Fibroblast of upper back skin (primary cell): Measurements from ENCODE around the gene NR2F2.

Source experiments
- DNase-seq: peaks from one replicate; pipeline ENCODE4 v3.0.0-alpha.2; 2013

Gene NR2F2

GRCh38 chr15:96320703-96321638 is 9.5 kb upstream of the NR2F2 start:
- DNase-seq, result no peak

DNA sequence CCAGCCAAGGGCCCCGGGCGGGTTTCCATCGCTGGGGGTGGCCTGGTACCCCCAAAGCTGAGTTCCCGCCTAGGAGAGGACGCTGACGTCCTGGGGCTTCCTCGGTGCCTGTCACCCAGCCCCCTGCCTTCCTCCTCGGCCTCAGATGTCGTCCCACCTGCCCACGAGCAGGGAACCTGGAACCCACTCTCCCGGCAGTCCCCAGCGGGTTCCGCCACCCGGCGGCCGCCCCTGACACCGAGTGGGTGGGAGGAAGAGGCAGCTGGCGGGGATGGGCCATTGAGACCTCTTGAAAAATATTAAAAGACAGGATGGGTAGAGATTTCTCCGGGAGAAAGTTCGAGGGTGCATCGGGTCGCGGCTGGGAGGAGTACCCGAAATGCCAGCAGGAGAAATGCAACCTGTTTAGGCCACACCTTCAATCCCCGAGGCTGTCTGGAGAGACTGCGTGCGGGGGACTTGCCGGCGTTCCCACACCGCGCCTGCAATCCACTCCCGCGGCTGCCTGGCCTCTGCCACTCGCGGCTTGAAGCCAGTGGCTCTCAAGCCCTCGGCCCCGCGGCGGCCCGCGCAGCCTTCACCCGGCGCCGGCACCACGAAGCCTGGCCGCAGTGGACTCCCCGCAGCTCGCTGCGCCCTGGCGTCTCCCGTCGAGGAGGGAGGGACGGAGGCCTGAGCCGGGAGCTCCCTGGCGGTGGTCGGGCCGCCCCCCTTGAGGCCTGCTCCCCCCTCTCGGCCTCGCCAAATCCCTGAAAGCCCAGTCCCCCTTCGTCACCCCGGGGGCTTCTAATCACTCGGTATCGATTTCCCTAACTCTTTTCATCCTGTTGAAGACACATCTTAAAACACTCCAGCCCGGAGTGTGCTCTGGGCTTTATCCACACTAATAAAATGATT is 8.6 kb upstream of the NR2F2 start:
- no peak for DNase-seq

GRCh38 chr15:96322536-96323318 is 7.8 kb upstream of the NR2F2 start:
- no peak for DNase-seq

DNA sequence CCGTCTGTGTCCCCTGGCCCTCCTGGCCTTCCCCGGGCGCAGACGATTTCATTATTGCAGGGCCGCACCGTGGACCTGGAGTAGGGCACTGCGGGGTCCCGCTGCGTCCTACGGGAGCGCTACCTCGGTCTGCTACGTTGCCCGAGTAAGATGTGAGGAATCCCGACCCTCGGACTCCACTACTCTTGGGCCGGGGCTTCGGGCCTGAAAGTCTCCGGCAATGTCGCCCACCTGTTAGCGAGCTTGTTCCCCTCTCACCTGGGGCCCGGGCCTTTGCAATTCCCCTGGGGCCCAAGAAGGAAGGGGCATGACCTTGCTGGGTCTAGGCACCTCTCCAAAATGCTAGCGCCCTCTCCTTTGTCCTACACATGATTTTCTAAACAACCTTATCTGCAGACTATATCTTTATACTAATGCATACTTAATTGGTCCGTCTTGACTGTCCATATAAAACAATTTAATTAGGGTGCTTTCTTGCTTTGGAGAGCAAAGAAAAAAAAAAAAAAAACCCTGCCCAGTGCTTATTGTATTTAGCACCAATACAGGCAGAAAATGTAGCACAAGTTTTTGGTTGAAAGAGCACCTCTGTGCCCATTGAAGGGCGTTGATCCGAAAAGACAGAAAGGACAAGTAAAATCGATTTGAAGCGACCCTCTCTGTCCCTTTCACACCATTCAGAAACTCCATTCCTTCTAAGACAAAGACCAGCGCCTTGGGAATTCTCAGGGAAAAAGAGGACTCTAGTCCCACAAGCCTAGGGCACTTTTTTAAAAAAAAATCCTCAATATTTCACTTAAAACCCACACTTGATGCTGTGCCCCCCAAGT is 7.0 kb upstream of the NR2F2 start:
- DNase-seq, result no peak

DNA sequence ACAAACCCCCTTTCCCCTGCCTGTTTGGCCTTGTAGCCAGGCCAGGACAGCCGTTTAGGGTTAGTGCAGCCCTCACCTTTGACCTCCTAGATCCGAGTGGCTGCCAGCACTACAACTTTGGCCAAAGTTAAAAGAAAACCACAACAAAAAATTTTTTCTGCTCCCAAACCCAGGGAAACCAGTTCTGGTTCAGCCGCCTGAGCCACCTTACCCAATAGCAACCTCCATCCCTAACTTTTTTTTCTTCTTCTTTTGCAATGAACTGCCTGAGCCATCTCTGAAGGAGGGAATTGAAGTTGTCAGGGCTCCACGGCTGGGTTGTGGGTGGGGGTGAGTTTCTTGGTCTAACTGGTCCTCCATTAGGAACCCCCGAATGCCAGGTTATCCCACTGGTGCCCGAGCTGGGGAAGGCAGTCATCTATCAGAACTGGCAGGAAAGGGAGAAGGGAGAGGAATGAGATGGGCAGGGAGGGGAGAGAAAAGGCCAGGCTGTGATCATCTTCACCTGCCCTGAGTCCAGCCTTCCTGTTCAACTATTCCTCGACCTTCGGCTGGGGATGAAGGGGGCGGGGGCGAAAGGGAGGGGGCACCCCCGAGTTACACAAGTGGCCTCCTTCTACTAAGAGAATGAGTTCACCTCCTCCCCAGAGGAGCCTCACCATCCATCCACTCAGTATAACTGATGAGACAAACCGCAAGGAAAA is 6.2 kb upstream of the NR2F2 start:
- DNase-seq, result no peak

DNA sequence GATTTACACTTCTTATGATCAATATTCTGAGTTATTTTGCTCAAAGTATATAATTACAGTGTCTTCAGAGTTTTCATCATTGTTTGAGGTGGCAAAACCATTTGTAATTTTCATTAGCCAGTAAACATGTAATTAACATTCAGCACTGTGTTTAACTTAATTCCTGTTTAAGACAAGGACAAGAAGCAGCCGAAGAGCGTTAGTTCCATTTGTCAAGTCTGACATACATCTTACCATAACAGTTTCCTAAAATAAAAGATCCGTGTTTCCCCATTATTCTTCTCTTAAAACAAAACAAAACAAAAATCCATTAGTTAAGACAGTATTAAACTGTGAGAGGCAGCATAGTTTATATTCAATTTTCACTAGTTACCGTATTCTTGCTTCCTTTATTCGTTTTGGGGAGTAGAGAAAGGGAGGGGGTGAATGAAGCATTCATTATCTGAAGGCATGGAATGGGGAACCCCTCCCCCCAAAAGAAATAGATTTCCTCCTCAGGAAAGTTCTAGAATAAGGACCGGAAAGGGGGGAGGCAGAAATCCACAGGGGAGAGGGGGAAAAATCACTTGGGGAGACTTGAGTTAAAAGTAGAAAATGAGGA is 5.5 kb upstream of the NR2F2 start:
- DNase-seq, result no peak

- DNase-seq, result peak; percentile 66
Observed at GRCh38 chr15:96325541-96326327, 4.8 kb upstream of the NR2F2 start.

GRCh38 chr15:96326328-96327154 is 4.0 kb upstream of the NR2F2 start:
- DNase-seq, result peak; percentile 64

- DNase-seq, result peak; percentile 92
Observed at GRCh38 chr15:96327155-96327741, 3.3 kb upstream of the NR2F2 start.

GRCh38 chr15:96328181-96328876 is 2.2 kb upstream of the NR2F2 start:
- no peak for DNase-seq

DNA sequence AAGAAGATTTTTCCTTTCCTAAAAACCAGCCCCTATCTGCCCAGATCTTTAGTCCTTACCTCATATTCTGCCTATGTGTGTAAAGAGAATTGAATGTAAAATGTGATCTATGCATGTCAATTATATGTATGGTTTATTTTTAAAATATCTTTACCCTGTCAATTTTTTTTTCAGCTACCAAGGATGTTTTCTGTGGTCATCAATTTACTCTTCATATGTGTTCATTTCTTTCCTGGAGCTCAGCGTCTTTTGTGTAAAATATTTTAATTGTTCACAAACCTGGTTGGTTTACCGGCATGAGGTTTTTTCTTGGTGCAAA is 1.7 kb upstream of the NR2F2 start:
- DNase-seq, result no peak

- no peak for DNase-seq
Observed at GRCh38 chr15:96329403-96329981, 1.0 kb upstream of the NR2F2 start.

- peak; percentile 85 for DNase-seq
Observed at GRCh38 chr15:96330064-96330449, 443 bp upstream of the NR2F2 start.

DNA sequence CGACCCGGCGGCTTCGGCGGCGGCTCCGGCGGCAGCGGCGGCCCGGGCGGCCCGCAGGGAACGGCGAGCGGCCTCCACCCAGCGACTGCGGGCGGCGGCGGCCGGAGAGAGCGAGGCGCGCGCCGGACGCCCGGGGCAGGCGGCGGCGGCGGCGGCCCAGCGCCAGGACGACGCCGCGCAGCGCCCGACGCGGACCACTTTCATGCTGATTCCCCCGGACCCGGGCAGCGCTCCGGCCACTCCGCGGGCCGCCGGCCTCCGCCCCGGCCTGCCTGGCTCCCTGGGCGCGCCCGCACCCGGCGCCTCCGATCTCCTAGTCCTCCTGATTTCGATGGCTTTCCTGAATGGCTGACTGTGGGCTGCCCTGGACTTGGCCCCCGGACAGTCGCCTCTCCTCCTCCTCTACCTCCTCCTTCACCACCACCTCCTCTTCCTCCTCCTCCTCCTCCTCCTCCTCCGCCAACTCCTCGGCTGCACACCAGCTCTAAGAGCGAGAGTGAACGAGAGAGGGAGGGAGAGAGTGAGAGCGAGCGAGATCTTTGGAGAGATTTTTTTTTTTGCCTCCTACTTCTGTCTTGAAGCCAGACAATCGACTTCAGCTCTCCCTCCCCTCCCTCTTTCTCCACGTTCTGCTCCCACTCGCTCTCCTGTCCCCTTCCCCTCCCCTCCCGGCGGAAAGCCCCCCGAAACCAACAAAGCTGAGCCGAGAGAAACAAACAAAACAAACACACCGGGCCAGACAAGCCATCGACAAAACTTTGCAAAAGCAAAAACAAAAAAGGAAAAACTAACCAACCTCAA is 844 bp downstream of the NR2F2 start:
- DNase-seq, result peak; percentile 46

DNA sequence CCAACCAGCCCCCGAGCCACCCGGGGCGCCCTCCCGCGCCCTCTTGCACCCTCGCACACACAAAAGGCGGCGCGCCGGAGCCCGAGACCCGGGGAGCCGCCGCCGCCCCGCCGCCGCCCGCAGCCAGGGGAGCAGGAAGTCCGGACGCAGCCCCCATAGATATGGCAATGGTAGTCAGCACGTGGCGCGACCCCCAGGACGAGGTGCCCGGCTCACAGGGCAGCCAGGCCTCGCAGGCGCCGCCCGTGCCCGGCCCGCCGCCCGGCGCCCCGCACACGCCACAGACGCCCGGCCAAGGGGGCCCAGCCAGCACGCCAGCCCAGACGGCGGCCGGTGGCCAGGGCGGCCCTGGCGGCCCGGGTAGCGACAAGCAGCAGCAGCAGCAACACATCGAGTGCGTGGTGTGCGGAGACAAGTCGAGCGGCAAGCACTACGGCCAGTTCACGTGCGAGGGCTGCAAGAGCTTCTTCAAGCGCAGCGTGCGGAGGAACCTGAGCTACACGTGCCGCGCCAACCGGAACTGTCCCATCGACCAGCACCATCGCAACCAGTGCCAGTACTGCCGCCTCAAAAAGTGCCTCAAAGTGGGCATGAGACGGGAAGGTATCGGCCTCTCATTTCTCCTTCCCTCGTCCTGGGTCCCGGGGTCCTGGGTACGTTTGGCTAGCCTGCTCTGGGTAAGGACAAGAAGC is 1.6 kb downstream of the NR2F2 start:
- no peak for DNase-seq

DNA sequence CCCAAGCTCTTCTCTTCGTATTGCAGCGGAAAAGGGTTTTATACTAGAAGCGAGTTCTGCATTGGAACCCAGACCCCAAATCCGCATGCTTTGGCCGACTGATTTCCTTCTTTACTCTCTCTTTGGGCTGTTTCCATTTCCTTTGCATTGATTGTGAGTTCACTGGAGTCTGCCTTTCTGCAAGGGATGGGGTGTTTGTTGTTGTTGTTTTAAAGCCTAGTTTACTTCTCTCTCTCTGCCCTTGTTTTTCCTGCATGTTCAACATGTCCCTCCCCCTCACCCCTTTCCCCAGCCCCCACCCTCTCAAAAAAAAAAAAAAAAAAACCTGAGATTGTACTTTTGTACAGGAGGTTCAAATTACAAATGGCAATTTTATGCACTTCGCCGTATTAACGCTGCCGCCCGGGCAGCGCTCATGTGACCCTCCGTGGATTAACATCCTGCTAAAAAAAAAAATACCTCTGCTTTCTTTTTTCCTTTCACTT is 2.2 kb downstream of the NR2F2 start:
- DNase-seq, result no peak
